GM19351 (cell line): Measurements from ENCODE around the gene MACROD2.
A peak's percentile ranks its signal among the peaks of the same experiment; 100 is the strongest.
"Not testable (repeated sequence)": the region's sequence is repeated elsewhere in the genome, so short reads cannot be mapped to it uniquely, and the experiment has no call there.

Experiments
- ATAC-seq: cut with Tn5 transposase; IDR thresholded peaks from one replicate; pipeline ENCODE4 v1.9.1; 2021; ENCODE audit warnings: mild to moderate bottlenecking, moderate library complexity; ENCODE audit not compliant: unreplicated experiment

The MACROD2 gene

DNA sequence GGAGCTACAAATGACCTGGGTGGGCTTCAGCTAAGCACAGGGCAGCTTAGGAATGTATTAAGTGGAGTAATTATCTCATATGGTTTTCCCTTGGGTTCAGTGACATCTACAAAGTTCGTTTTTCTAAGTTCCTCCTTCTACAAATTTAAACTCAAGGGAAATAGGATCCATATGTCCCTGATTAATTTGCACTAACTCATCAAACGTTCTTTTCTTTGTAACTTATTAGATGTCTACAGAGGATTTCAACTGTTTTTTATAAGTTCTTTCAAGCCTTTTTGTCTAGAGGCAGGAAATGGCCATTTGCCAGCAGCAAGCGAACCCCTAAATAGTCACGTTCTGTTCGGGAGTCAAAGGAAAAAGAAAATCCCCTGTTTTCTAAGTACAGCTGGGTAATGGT, 1517.6 kb downstream of the MACROD2 start:
- ATAC-seq = no peak

DNA sequence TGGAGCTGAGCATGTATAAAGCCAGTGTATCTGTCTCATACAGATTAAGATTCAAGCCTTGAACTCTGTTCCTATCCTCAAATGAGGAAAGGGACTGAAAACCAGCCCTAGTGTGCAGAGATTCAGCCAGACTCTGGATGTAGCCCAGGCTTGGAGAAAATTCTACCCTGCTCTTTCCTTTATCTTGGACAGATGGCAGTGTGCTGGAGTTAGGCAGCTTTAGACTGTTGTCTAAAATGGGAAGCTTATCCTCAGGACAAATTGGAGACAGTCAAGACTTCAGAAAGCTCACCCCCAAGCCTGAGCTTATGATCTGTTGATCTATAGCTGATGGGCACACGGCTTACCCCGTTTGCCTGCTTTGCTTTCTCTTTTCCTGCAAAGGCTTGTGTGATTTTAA, 1520.4 kb downstream of the MACROD2 start:
- ATAC-seq = no peak

DNA sequence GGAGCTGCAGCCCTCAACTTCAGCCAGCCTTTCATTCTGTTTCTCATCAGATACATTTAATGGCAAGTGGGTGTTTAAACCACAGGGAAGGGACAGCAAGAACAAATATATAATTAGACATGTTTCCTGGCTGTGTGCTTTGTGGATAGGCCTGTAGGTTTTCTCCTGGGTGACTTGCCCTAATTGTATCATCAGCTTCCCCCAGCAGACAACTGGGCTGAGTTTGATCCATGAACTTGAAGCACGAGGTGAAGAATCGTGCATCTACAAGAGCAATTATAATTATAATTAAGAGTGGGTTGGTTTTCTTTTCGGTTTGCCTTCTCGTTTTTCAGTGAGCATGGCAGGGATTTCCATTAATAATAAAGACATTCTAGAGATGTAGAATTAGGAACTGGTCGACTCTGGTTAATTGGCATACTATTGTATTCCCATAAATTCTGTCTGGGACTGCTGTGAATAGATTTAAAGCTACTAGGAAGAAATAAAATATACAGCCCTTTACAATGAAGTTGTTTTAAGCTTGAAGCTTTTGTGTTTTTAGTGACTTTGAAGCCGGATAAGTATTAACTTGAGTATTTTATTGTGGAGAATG, 1525.7 kb downstream of the MACROD2 start:
- ATAC-seq = no peak

DNA sequence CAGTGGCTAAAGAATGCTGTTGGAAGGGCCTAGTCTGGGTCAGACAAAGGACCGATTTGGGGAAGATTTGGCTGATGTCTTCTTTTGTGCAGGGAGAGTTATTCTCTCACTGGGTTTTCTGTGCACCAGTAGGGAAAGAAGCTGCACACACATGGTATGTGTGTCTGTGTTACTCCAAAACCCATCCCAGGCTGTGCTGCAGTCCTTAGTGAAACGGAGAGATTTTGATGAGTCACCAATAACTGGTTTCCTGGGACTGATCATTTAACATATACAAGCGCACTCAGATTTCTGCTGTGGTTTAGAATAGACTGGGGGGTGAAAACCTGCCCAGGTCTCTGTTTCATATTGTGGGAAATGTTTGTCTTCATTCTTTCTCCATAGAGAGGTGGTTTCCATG, 1528.1 kb downstream of the MACROD2 start:
- no peak for ATAC-seq

DNA sequence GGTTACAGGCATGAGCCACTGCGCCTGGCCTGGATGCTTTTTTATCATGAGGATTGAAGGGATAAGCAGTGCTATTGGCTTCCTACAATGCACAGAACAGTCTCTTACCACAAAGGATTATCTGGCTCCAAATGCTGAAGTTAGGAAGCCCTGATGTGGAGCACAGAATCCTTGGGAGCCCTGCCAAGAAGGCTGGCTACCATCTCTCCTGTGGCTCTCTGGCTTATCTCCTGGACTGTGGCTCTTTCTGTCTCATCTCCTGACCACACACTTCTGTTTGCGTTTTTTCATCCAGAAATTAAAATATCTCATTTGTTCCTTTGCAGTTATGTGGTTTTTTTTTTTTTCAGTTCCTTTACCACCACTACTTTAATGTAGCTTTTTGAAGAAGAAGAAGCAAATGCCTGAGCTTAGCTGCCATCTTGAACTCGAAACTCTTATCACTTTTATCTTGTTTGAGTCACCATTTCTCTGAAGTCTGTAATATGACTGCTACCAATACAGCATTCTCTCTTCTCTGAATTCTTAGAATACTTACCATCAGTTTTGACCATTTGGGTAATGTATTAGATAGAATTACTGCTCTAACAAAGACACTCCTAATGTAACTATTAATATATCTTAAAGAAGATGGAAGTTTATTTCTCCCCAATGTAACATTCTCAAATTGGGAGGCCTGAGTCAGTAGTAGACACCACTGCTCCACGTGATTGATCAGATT, 1533.2 kb downstream of the MACROD2 start:
- ATAC-seq = no peak

DNA sequence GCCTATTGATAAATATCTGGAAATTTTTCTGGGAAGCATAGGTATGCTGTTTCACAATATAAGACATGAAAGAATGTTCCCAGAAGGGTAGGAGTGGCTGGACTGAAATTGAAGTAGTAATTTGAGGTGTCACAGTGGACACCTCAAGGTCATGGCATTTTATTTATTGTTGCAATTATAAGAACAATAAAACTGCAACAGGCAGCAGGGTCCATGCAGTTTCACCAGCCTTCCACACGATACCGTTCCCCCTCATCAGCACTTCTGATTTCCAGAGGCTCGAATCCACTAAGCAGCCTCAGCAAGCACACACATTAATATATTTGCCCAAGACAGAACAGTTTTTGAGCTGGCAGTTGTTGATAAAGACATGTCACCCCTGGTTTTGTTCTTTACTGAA, 1540.5 kb downstream of the MACROD2 start:
- no peak for ATAC-seq

DNA sequence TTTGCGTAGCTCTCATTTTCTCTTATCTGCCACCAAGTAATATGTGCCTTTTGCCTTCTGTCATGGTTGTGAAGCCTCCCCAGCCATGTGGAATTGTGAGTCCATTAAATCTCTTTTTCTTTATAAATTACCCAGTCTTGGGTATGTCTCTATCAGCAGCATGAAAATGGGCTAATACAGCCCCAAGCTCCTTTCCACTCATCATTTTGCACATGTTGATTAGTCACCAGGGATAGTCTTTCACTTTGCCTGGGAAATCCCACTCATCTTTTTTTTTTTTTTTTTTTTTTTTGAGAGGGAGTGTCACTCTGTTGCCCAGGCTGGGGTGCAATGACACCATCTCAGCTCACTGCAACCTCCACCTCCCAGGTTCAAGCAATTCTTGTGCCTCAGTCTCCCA, 1541.9 kb downstream of the MACROD2 start:
- ATAC-seq = not testable (repeated sequence)

DNA sequence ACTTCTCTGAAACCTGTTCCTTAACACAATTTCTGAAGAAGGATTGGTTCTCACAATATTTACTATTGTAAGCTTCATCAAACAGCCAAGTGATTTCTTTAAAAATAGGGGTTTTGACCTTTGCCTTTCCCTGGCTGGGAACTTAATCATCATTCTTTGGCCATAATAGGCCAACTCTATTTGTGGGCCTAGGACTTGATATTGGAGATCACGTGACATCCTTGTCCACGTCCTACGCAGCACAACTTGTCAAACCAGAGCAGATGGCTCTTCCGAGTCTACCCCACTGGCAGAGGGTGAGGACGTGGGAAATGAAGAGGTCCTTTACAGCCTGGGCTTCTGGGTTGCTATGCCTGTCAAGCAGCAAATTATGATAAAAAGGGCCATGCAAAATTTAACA, 1547.3 kb downstream of the MACROD2 start:
- ATAC-seq = no peak

DNA sequence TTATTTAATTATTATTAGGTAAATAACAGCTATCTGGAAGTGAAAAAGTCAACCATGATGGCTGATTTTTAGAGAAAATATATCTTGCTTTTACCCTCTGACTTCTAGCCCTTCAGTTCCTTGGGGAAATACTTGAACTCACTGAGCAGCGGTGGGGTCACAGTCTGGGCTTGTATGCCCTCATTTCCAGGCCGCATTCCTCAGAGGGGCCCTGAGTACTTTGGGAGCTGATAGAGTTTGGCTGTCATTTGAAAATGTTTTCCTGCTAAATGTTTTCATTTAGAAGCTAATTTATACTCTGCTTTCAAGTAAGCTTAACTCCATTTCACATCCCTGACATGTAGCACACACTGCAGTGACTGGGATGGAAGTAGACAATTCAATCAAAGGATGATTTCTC, 1549.4 kb downstream of the MACROD2 start:
- ATAC-seq = no peak

DNA sequence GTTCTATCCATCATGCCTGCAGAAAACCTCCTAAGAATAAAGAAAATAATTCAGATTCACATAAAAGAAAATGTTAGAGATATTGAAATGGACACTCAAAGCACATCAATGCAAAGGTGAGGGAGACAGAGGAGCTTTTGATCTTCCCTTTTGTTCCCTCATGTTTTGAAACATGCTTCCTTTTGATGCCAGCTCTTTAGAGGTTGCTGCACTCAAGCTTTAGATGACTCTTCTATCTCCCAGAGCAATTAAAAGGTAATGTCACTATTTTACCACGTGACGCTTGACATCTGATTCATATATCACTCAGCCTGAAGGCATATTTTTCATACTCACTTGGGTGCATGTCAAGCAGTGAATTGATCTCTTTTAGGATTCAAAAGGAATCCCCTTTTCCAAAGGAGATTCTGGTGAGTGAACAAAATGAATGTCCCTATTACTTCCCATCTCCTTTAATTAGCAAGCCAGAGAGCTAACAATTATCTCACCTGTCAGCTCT, 1551.3 kb downstream of the MACROD2 start:
- ATAC-seq = no peak

DNA sequence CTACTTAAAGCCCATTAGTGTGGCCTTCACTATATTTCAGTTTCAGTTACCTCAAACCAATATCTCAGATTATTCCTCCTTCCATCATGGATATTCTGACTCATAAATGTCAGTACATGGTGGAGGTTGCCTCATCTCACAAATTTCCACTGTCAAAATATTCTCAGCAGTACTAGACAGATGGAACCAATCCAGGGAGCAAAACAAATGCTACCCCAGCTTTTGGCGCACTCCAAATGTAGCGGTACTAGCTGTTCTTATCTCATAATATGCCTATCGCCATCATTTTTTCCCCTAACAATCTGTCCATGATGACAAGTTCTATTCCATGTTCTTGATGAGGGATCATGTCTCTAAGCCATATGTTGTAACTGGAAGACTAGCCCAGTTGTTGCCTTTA, 1551.8 kb downstream of the MACROD2 start:
- ATAC-seq = no peak

DNA sequence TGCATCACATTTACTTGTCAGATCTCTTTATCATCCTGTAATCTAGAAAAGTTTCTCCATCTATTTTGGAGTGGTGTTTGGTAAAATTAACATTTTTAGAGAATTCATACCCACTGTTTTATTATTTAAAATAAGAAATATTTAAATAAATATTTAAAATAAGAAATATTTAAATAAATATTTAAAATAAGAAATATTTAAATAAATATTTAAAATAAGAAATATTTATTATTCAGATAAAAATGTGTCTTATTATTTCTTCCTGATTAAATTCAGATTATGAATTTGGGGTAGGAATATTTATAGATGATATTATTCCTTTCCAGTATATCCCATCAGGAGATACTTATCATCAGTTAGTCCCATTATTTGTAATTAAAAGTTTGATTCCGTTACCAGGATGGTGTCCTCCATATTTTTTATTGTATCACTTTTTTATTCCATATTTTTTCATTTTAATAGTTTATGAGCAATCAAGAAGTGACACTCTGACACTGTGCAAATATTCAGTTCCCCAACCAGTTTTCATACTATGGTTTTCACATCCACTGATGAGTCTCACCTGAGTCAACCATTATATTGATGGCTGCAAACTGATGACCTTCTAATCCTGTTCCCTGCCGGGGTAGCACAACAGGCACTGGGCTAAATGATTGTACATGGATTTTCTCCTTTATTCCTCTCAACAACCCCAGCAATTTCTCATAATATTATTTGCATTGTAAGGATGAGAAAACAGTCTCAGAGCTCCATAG, 1555.0 kb downstream of the MACROD2 start:
- ATAC-seq = no peak

DNA sequence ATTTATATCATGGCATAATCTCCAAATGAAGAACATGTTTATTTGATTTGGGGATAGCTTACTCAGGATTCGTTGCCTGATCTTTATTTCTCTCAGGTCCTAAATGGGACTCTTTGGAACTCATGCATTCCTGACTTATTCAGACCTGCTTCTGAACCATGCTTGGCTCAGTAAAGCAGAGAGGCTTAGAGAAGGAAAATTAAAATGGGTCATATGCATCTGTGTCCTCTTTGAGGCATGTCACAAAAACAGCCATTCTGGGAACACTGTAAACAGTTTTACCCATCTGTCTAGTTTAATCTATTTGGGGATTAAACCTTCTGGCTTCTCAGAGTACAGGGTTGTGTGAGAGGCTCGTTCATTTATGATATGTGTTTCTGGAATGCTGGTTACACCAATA, 1560.6 kb downstream of the MACROD2 start:
- no peak for ATAC-seq

DNA sequence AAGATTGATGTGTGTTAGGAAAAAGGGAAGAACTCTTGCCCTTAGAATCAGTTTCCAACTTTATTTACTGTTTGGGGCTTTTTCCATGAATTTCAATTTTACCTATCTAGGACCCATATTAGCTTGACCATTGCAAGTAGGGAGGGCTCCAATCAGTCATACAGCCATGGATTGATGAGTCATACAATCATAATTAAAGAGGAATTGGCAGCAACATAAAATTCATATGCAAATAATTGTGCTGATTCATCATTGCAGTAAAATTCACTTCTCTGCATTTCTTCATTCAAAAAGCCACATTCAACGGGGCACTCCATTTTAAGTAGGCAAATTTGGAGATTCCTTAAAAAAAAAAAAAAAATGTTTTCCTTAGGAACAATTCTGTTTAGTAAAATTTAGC, 1561.6 kb downstream of the MACROD2 start:
- no peak for ATAC-seq

DNA sequence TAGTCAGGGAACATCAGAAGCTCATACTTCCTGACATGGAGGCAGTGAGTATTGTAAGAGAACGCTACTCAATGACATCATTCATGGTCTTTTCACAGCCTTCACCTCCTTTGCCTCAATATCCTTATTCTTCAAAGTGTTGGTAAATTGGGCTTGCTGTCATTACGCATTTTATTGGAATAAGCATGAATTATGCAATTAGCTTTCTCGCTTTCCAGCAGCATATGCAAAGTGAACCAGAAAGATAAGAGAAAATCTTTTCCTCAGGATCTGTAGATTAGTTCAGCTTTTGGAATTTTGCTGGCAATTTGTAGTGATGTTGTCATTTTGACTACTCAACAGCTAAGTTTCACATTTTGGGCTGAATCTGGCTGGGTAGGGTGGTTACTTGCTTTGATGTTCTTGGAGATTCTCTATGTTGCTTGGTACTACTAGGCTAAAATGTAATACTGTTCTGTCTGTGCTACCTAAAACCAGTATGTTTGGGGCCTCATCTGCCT, 1565.8 kb downstream of the MACROD2 start:
- no peak for ATAC-seq

DNA sequence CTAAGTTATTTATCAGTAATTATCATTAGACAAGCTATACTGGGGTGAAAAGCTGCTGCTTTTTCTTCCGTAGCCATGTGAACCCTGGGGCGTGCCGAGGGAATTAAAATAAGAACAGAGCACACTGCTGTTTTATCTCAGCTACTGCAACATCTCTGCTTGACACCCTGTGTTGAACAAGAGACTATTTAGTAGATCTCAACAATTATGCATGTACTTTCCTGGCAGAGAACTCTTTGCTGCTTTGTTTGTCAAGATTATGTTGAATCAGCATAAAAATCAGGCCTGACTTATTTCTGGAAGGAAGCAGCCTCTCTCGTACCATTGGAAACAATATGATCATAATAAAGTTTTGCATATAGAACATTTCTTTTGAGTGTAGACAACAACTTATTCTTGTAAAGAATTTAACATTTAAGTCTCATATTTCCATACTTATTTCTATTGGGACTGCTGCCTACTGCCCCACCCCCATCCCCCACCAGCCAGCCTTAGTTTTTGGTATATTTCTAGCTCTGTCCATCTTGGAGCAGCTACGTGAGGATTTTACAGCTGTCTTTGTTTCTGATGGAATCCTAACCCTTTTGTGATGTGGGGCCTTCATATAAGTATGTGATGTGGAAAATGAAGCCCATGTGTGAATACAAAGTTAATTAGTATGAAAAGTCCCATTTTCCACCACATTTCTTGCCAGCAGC, 1566.5 kb downstream of the MACROD2 start:
- no peak for ATAC-seq

DNA sequence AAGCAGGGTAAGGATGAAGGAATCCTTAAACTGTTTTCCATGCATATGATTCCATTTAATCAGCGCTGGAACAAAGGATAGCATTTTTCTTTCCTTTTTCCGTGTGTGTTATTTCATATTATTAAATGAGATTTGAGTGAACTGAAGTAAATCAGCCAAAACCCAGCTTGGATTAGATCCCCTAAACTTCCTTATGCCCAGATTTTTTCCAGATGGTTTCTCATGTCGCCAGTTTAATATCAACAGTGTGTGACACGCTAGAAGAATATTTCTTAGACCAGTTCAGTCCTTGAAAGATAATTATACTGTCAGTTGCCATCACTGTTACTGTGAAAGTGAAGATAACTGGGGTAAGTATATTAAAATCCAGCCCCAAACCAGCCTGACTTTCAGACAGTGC, 1568.5 kb downstream of the MACROD2 start:
- ATAC-seq = no peak

DNA sequence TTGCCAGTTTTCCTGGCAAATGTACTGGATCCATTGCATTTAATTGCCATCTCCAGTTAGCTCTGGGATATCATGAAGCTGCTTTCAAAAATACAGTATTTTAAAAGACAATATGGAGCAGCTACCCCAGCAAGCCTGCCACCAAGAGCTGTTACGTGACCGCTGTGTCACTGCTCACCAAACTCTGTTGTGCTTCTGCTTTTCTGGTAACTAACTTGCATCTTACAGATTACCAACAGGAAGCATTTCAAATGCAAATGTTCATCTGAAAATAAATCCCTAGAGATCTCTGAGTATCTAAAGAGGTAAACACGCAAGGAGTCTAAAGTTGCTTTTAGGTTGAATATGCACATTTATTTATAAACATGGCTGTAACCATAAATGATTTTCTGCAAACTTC, 1569.7 kb downstream of the MACROD2 start:
- ATAC-seq = peak; percentile 98

DNA sequence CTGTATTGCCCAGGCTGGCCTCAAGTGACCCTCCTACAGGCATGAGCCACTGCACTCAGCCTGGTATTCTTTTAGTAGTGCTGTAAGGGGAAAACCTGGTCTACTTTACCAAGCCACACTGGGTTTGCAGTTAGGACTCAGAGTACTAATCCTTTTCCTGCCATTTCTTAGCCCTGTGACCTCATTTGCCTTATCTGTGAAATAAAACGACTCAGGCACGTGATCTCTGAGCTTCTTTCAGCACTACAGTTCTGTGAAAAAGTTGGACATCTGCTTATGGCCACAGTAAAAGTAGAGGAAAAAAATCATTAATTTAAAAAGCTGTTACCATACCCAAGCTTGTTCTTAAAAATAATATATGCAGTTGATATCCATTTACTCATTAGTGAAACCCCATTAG, 1570.5 kb downstream of the MACROD2 start:
- no peak for ATAC-seq

DNA sequence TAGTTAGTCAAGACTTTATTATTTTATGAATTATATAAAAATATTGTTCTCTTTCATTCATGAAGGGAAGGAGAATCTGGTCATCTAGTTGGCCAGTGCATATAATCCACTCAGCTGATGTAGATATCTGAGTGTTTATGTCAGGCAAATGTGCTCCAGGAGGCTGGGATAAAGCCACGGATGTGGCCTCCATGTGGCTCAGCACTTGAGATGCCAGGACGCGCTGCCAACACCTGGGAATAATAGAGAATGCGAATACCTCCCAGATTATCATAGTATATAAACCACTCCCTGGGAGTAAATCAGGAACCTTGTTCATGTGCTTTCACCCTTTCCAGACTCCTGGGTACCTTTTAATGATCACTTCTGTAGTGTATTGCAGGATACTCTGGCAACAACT, 1571.9 kb downstream of the MACROD2 start:
- no peak for ATAC-seq

DNA sequence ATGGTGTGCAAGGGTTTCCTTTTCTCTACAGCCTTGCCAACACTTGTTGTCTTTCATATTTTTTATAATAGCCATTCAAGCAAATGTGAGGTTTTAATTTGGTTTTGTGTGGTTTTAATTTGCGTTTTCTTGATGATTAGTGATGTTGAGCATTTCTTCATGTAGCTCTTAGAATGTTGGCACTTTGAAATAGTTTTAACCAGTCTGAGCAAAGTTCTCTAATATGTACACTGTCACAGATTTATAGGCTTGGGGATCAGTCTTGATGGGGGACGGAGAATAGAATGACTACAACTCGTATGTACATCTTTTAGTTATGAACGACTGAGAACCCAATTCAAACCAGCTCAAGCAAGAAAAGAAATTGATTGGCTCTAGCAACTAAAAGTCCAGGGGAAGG, 1574.8 kb downstream of the MACROD2 start:
- ATAC-seq = no peak
